GM12878 (cell line): ENCODE results near the gene TANK. TPM values are rescaled to one million over a fixed set of nuclear protein-coding genes. Genes with fewer than 3 reads are reported as not detected.
A peak's percentile ranks its signal among the peaks of the same experiment; 100 is the strongest.

Experiments
- ATAC-seq: fragments of 200-7000 bp; cut with Tn5 transposase; 3 replicates; pipeline ENCODE4 v1.9.1; 2020; ENCODE audit warnings: mild to moderate bottlenecking, moderate library complexity
- BruUV-seq: library from RNA; stranded (reverse); fragments of 400-500 nt; replicated peaks from 2 replicates; lab custom pipeline; 2021; lab: Mats Ljungman, UMichigan
- CTCF ChIA-PET: fragments of 300-600 bp; sonication (Branson Sonifier 250); formaldehyde crosslinking; extraction: SDS; loops from one replicate; lab custom pipeline; 2021; ENCODE audit warnings: inconsistent platforms; lab: Yijun Ruan, JAX
- POLR2A ChIA-PET: fragments of 350-600 bp; formaldehyde crosslinking; extraction: SDS; loops from one replicate; lab custom pipeline; 2021; ENCODE audit warnings: inconsistent platforms; lab: Charles Lee
- RAD21 ChIA-PET: fragments of 300-600 bp; sonication (Branson Sonifier 250); formaldehyde crosslinking; loops from one replicate; lab custom pipeline; 2023; ENCODE audit warnings: antibody characterized with exemption; ENCODE audit not compliant: unreplicated experiment; lab: Charles Lee
- SMC1A ChIA-PET: fragments of 300-600 bp; sonication (Branson Sonifier 250); formaldehyde crosslinking; loops from one replicate; lab custom pipeline; 2023; ENCODE audit not compliant: unreplicated experiment, uncharacterized antibody; lab: Charles Lee
- DNase-seq: peaks from one replicate; pipeline ENCODE4 v3.0.0-alpha.2; 2011; ENCODE audit warnings: low read depth, low spot score
- FAIRE-seq: peaks from 3 replicates; lab custom pipeline; 2011; peaks lifted over from hg19 to GRCh38; lab: Jason Lieb, UNC
- H2AFZ ChIP-seq: 2 replicates; pipeline ENCODE4 v1.6.0; 2011; ENCODE audit warnings: low read depth, low read length, control low read depth; ENCODE audit not compliant: control insufficient read depth
- H3K27ac ChIP-seq: 2 replicates; pipeline ENCODE4 v1.5.1; 2011; ENCODE audit warnings: control low read depth; ENCODE audit not compliant: control insufficient read depth, insufficient read depth
- H3K27me3 ChIP-seq, 2 experiments: replicated peaks in 1 of 2; 2 replicates each; pipeline versions ENCODE4 v1.6.0 to v1.6.1; 2011; ENCODE audit warnings: low read length in 1 of 2; ENCODE audit not compliant: control insufficient read depth in 2 of 2, insufficient read depth in 2 of 2
- H3K36me3 ChIP-seq, 2 experiments: 2 replicates each; pipeline ENCODE4 v1.5.1; 2011; ENCODE audit warnings: low read length in 1 of 2; ENCODE audit not compliant: control insufficient read depth in 2 of 2, insufficient read depth in 2 of 2
- H3K4me1 ChIP-seq: 2 replicates; pipeline ENCODE4 v1.6.1; 2011; ENCODE audit warnings: mild to moderate bottlenecking, low read length, moderate library complexity, mixed read lengths; ENCODE audit not compliant: control insufficient read depth, insufficient read depth
- H3K4me2 ChIP-seq: 2 replicates; pipeline ENCODE4 v1.6.0; 2011; ENCODE audit warnings: control low read depth; ENCODE audit not compliant: control insufficient read depth, insufficient read depth
- H3K4me3 ChIP-seq: fragments of 200-600 bp; sonication (generic); 2 replicates; pipeline ENCODE4 v1.5.1; 2016
- H3K79me2 ChIP-seq: 2 replicates; pipeline ENCODE4 v1.6.0; 2011; ENCODE audit warnings: low read length; ENCODE audit not compliant: control insufficient read depth, insufficient read depth
- H3K9ac ChIP-seq: 2 replicates; pipeline ENCODE4 v1.8.0; 2011; ENCODE audit warnings: low read length, control low read depth, mixed read lengths; ENCODE audit not compliant: control insufficient read depth, insufficient read depth
- H3K9me3 ChIP-seq: replicated peaks from 3 replicates; pipeline ENCODE4 v1.5.1; 2011; ENCODE audit warnings: mild to moderate bottlenecking, low read length; ENCODE audit not compliant: control insufficient read depth, insufficient read depth
- H4K20me1 ChIP-seq: 2 replicates; pipeline ENCODE4 v1.6.0; 2011; ENCODE audit not compliant: control insufficient read depth, insufficient read depth
- ATF7 ChIP-seq: fragments of 450-650 bp; IDR thresholded peaks from 2 replicates; pipeline ENCODE4 v1.6.1; 2016; ENCODE audit warnings: low read depth, mild to moderate bottlenecking
- EED ChIP-seq: sonication (generic); IDR thresholded peaks from 2 replicates; pipeline ENCODE4 v1.6.1; 2016; ENCODE audit warnings: antibody characterized with exemption, low read depth
- GABPA ChIP-seq: IDR thresholded peaks from 2 replicates; pipeline ENCODE4 v1.6.1; 2014; ENCODE audit warnings: antibody characterized with exemption, low read depth, mild to moderate bottlenecking, inconsistent platforms
- HSF1 ChIP-seq: fragments of 150-350 bp; IDR thresholded peaks from 2 replicates; pipeline ENCODE4 v1.6.1; 2014; ENCODE audit warnings: mild to moderate bottlenecking, low read depth, low read length
- JUND ChIP-seq: IDR thresholded peaks from 2 replicates; pipeline ENCODE4 v1.6.1; 2012; ENCODE audit warnings: low read depth, mild to moderate bottlenecking, low read length, improper control_type of control experiment, moderate library complexity
- MAX ChIP-seq: IDR thresholded peaks from 2 replicates; pipeline ENCODE4 v1.6.1; 2012; ENCODE audit warnings: low read depth, low read length, improper control_type of control experiment
- MEF2B ChIP-seq: fragments of 450-650 bp; IDR thresholded peaks from 2 replicates; pipeline ENCODE4 v1.6.1; 2018; ENCODE audit warnings: mild to moderate bottlenecking, moderate library complexity; ENCODE audit not compliant: partially characterized antibody, poor library complexity, severe bottlenecking
- MLLT1 ChIP-seq: fragments of 450-650 bp; IDR thresholded peaks from 2 replicates; pipeline ENCODE4 v1.6.1; 2016; ENCODE audit warnings: mild to moderate bottlenecking
- PAX8 ChIP-seq: fragments of 450-650 bp; IDR thresholded peaks from 2 replicates; pipeline ENCODE4 v1.6.1; 2017; ENCODE audit warnings: mild to moderate bottlenecking, moderate library complexity
- POLR2AphosphoS5 ChIP-seq: IDR thresholded peaks from 2 replicates; pipeline ENCODE4 v1.6.1; 2011; ENCODE audit warnings: mild to moderate bottlenecking, low read length, inconsistent platforms
- RELA ChIP-seq: fragments of 450-650 bp; IDR thresholded peaks from 2 replicates; pipeline ENCODE4 v1.8.0; 2014; ENCODE audit warnings: borderline replicate concordance; ENCODE audit not compliant: partially characterized antibody
- TARDBP ChIP-seq: IDR thresholded peaks from 2 replicates; pipeline ENCODE4 v1.6.1; 2016; ENCODE audit warnings: borderline replicate concordance
- YY1 ChIP-seq: IDR thresholded peaks from 2 replicates; pipeline ENCODE4 v1.6.1; 2011; ENCODE audit warnings: low read depth, mild to moderate bottlenecking, low read length
- WGBS: methylation state at CpG from one replicate; pipeline ENCODE4 v1.1.6; 2016; ENCODE audit warnings: low lambda C conversion rate; ENCODE audit not compliant: insufficient replicate concordance, insufficient coverage; ENCODE audit errors: missing lambda C conversion rate; 5-methylcytosine and 5-hydroxymethylcytosine counted together
- in situ Hi-C: fragments of 300-500 bp; cut with MboI; formaldehyde crosslinking; loops from 9 replicates; pipeline ENCODE4 v1.14.3; 2018; ENCODE audit warnings: mixed read lengths
- intact Hi-C: fragments of 100-400 bp; cut with micrococcal nuclease; formaldehyde crosslinking; loops from one replicate; pipeline ENCODE4 v1.14.2; 2022; ENCODE audit not compliant: unreplicated experiment
- polyA plus RNA-seq, 11 experiments: library from polyadenylated mRNA; depleted of rRNA in 4 of 11; unstranded in 6 of 11; stranded (reverse) in 5 of 11; fragments of >200 nt; fragmentation: Nextera tagmentation in 4 of 11; fragmentation: Illumina TruSeq in 1 of 11; extraction: Ambion mirVana in 4 of 11; extraction: Trizol in 1 of 11; gene quantifications; 1 replicate in 1 of 11; 2 replicates in 10 of 11; pipeline versions ENCODE4 v1.2.1 to v1.2.3, GENCODE V29; 2011 to 2016; ENCODE audit warnings: inconsistent platforms in 2 of 11, missing spikeins in 2 of 11, low read depth in 1 of 11
- total RNA-seq, 4 experiments: library from RNA; depleted of rRNA in 3 of 4; stranded (reverse); fragments of >200 nt in 3 of 4; fragmentation: Illumina TruSeq in 1 of 4; extraction: Trizol in 1 of 4; gene quantifications; 2 replicates each; pipeline versions ENCODE4 v1.2.1 to v1.2.3, GENCODE V29; 2013 to 2021

TANK gene
- total and polyA plus RNA-seq, 10 of the 15 experiments (the other 5 are each of a cell fraction or from before 2014, with no cell fraction given) = 48.6 to 127 (median 103) TPM

- TF ChIP-seq MAX (no peak), RELA (no peak), GABPA (no peak), PAX8 (no peak), EED (no peak), YY1 (no peak), JUND (no peak), TARDBP (no peak), MEF2B (no peak)
Measured at GRCh38 chr2:161169335-161169734, 9.1 kb downstream of the TANK start (continued).

GRCh38 chr2:161170377-161170776 is 10.1 kb downstream of the TANK start:
- H4K20me1 ChIP-seq = no peaks in the 10 kb centered on the region
- DNase-seq (no peak), ATAC-seq (no peak), FAIRE-seq (no peak)
- no peak overlapping the region for H3K9ac ChIP-seq
- peak overlapping the region; percentile 23; the same call in 1 of the 2 replicates for H3K4me2 ChIP-seq
- WGBS = 49% methylated on average over 6 of the region's 6 CpGs
- ChIA-PET RAD21 (no interaction called here), SMC1A (interaction anchor here (1.5 to 2.0 kb wide), 3 partner anchors 34 to 81 kb away, joined by 4 to 8 read pairs (median 5); no protein-coding TSS in a partner anchor), POLR2A (interaction anchor here (1.0 kb wide), 1 partner anchor 30 kb away, joined by 3 read pairs; no protein-coding TSS in a partner anchor), CTCF (no interaction called here)
- H3K36me3 ChIP-seq = peaks cover 0 to 8% of the 10 kb centered on the region in 2 experiments; a peak in 3 of 4 replicates
- no TSS peak for BruUV-seq
- peaks cover 18% of the 10 kb centered on the region; the same call in 2 of the 3 replicates for H3K9me3 ChIP-seq
- peak overlapping the region; percentile 48 for H3K27ac ChIP-seq
- in situ Hi-C loops (no loop called here), intact Hi-C loops (loop anchor here (5.0 kb wide), 1 partner anchor 33 kb away; no protein-coding TSS in a partner anchor)
- TF ChIP-seq MLLT1 (no peak), POLR2AphosphoS5 (0 out of 2 replicates have a peak, but pooled peaks have one; percentile 39), HSF1 (no peak), ATF7 (no peak)
- no peaks in the 10 kb centered on the region for H3K27me3 ChIP-seq
- no peak overlapping the region for H3K4me3 ChIP-seq
- H2AFZ ChIP-seq = no peak overlapping the region
- H3K4me1 ChIP-seq = peaks cover 57% of the 10 kb centered on the region
- H3K79me2 ChIP-seq = peaks cover 80% of the 10 kb centered on the region
